ENCODE results near the gene SULT1A1. TPM values are rescaled to one million over a fixed set of nuclear protein-coding genes. Genes with fewer than 3 reads are reported as not detected.

Gene SULT1A1
- total and polyA plus RNA-seq, 2 of the 13 experiments (the other 11 are each of a cell fraction or from before 2014, with no cell fraction given) = 114 to 147 TPM

GRCh38 chr16:28617874-28618273 is 8.0 kb upstream of the SULT1A1 start (continued):
- TF ChIP-seq ZSCAN5A (CRISPR knock-in tag; IDR thresholded peaks at IDR 0.05; ENCODE audit: borderline replicate concordance) (no peak), HOXA5 (CRISPR knock-in tag; IDR thresholded peaks at IDR 0.05) (no peak), MTF1 (CRISPR knock-in tag; IDR thresholded peaks at IDR 0.05) (no peak), PAXIP1 (CRISPR knock-in tag; conservative IDR thresholded peaks at IDR 0.05) (0 out of 2 replicates have a peak, but pooled peaks have one; percentile 44), SAP130 (CRISPR knock-in tag; IDR thresholded peaks at IDR 0.05; ENCODE audit: low read depth) (peak; percentile 62; the same call in 1 of the 2 replicates), ZNF326 (CRISPR knock-in tag; IDR thresholded peaks at IDR 0.05; ENCODE audit: borderline replicate concordance) (no peak), FOXP4 (CRISPR knock-in tag; IDR thresholded peaks at IDR 0.05) (peak; percentile 57), ZNF207 (IDR thresholded peaks at IDR 0.05; ENCODE audit: borderline replicate concordance) (no peak), RFX1 (IDR thresholded peaks at IDR 0.05) (no peak), NRL (CRISPR knock-in tag; IDR thresholded peaks at IDR 0.05; ENCODE audit: borderline replicate concordance) (no peak), ZBTB3 (CRISPR knock-in tag; IDR thresholded peaks at IDR 0.05; ENCODE audit: borderline replicate concordance, low read depth) (no peak), TFAP4 (IDR thresholded peaks at IDR 0.05; ENCODE audit: borderline replicate concordance, low read depth) (peak; percentile 79; the same call in 1 of the 2 replicates), SUZ12 (IDR thresholded peaks at IDR 0.05; ENCODE audit: low read depth, low read length) (no peak), MIER3 (CRISPR knock-in tag; IDR thresholded peaks at IDR 0.05; ENCODE audit: borderline replicate concordance) (0 out of 2 replicates have a peak, but pooled peaks have one; percentile 10), ZNF720 (CRISPR knock-in tag; IDR thresholded peaks at IDR 0.05) (no peak), ZNF616 (CRISPR knock-in tag; IDR thresholded peaks at IDR 0.05; ENCODE audit: low read depth) (no peak), ZNF629 (CRISPR knock-in tag; conservative IDR thresholded peaks at IDR 0.05) (no peak), ZNF513 (CRISPR knock-in tag; conservative IDR thresholded peaks at IDR 0.05) (no peak), YEATS2 (CRISPR knock-in tag; IDR thresholded peaks at IDR 0.05; ENCODE audit: borderline replicate concordance) (no peak), HDAC1 (CRISPR knock-in tag; IDR thresholded peaks at IDR 0.05) (peak; percentile 57)
